GM12865 (cell line): ENCODE measurements around the gene GLIS2.

Source experiments
- DNase-seq: peaks from one replicate; pipeline ENCODE4 v3.0.0; 2010; ENCODE audit warnings: low read depth
- H3K4me3 ChIP-seq: 2 replicates; pipeline ENCODE4 v1.5.1; 2011; ENCODE audit warnings: mild to moderate bottlenecking, low read depth, low read length, control low read depth
- CTCF ChIP-seq: IDR thresholded peaks from 2 replicates; pipeline ENCODE4 v1.5.1; 2011; ENCODE audit warnings: low read length, control low read depth, low read depth, inconsistent platforms; ENCODE audit not compliant: insufficient read depth; ENCODE audit errors: missing control alignments

GLIS2 gene

GRCh38 chr16:4344983-4345835, 29.3 kb downstream of the GLIS2 start:
- no peak overlapping the region for H3K4me3 ChIP-seq
- DNase-seq: no peak
- TF ChIP-seq CTCF: no peak

- TF ChIP-seq CTCF: no peak
- H3K4me3 ChIP-seq: no peak overlapping the region
- DNase-seq: no peak
Observed at GRCh38 chr16:4345836-4346781, 30.2 kb downstream of the GLIS2 start.

- no peak overlapping the region for H3K4me3 ChIP-seq
- DNase-seq: no peak
- no peak for TF ChIP-seq CTCF
Observed at GRCh38 chr16:4347010-4347409, 31.1 kb downstream of the GLIS2 start.

- no peak overlapping the region for H3K4me3 ChIP-seq
- no peak for DNase-seq
- no peak for TF ChIP-seq CTCF
Observed at GRCh38 chr16:4347765-4348509, 32.1 kb downstream of the GLIS2 start.

- no peak for TF ChIP-seq CTCF
- H3K4me3 ChIP-seq: no peak overlapping the region
- no peak for DNase-seq
Observed at GRCh38 chr16:4349332-4349731, 33.5 kb downstream of the GLIS2 start.

GRCh38 chr16:4350365-4350786, 34.5 kb downstream of the GLIS2 start:
- H3K4me3 ChIP-seq: peak overlapping the region; percentile 93

More at GRCh38 chr16:4350365-4350786, 34.5 kb downstream of the GLIS2 start:
- TF ChIP-seq CTCF: no peak
- DNase-seq: no peak
